Measurements from ENCODE around the gene ERAL1. TPM values are rescaled to one million over a fixed set of nuclear protein-coding genes. Genes with fewer than 3 reads are reported as not detected.
A peak's percentile ranks its signal among the peaks of the same experiment; 100 is the strongest.

Gene ERAL1
- total and polyA plus RNA-seq, 2 experiments from 2014 or later: 30.0 to 77.1 TPM

- no peak for TF ChIP-seq EZH2 (IDR thresholded peaks at IDR 0.05; ENCODE audit: borderline replicate concordance)
- TF ChIP-seq EZH2phosphoT487 (IDR thresholded peaks at IDR 0.05; ENCODE audit: low read depth, severe bottlenecking, unreplicated experiment): no peak
- no peak for TF ChIP-seq CTCF (IDR thresholded peaks at IDR 0.05; ENCODE audit: poor library complexity)
- Histone ChIP-seq H3K27me3 (no peaks in the 10 kb centered on the region), H3K4me2 (peak overlapping the region; percentile 95), H3K9me2 (replicated peaks; ENCODE audit: insufficient read depth) (no peaks in the 10 kb centered on the region), H3K27ac (peak overlapping the region; percentile 88), H2AFZ (peak overlapping the region; percentile 97), H3K9me3 (ENCODE audit: low read depth) (no peaks in the 10 kb centered on the region), H3K4me3 (peak overlapping the region; percentile 80), H3K79me2 (peaks cover 60% of the 10 kb centered on the region), H3K4me1 (ENCODE audit: insufficient read depth) (peaks cover 5% of the 10 kb centered on the region), H4K20me1 (ENCODE audit: insufficient read depth, poor library complexity, severe bottlenecking) (no peaks in the 10 kb centered on the region), H3K36me3 (replicated peaks; ENCODE audit: insufficient read depth, low read depth) (no peaks in the 10 kb centered on the region)
- 6% methylated on average over 6 of the region's 6 CpGs for WGBS (ENCODE audit: low lambda C conversion rate, missing lambda C conversion rate)
- DNase-seq (ENCODE audit: low spot score): no peak
Observed at GRCh38 chr17:28841901-28842281, 12.9 kb upstream of the ERAL1 start.

- Histone ChIP-seq H3K4me1 (ENCODE audit: insufficient read depth) (peaks cover 5% of the 10 kb centered on the region), H4K20me1 (ENCODE audit: insufficient read depth, poor library complexity, severe bottlenecking) (no peaks in the 10 kb centered on the region), H3K4me2 (peak within 1 kb of the TSS; percentile 95), H3K27ac (peak within 1 kb of the TSS; percentile 88), H3K9me3 (ENCODE audit: low read depth) (no peaks in the 10 kb centered on the region), H2AFZ (peak within 1 kb of the TSS; percentile 97), H3K4me3 (peak within 1 kb of the TSS; percentile 80), H3K27me3 (no peaks in the 10 kb centered on the region), H3K79me2 (peaks cover 55% of the 10 kb centered on the region), H3K36me3 (replicated peaks; ENCODE audit: insufficient read depth, low read depth) (no peaks in the 10 kb centered on the region), H3K9me2 (replicated peaks; ENCODE audit: insufficient read depth) (no peaks in the 10 kb centered on the region)
- TF ChIP-seq EZH2 (IDR thresholded peaks at IDR 0.05; ENCODE audit: borderline replicate concordance) (no peak), CTCF (IDR thresholded peaks at IDR 0.05; ENCODE audit: poor library complexity) (no peak)
- peak; percentile 94 for DNase-seq (ENCODE audit: low spot score)
- under 1% methylated on average over 41 of the region's 44 CpGs for WGBS (ENCODE audit: low lambda C conversion rate, missing lambda C conversion rate)
Observed at GRCh38 chr17:28842282-28843012, 12.4 kb upstream of the ERAL1 start, which contains the start of gene FAM222B. FAM222B (minus strand) TSS chr17:28842790; CDS start chr17:28766667, 76,123 bp downstream.

GRCh38 chr17:28843816-28844148 is 11.0 kb upstream of the ERAL1 start:
- Histone ChIP-seq H3K4me2 (no peak overlapping the region), H3K79me2 (peaks cover 41% of the 10 kb centered on the region), H3K27ac (no peak overlapping the region), H3K9me3 (ENCODE audit: low read depth) (no peaks in the 10 kb centered on the region), H3K36me3 (replicated peaks; ENCODE audit: insufficient read depth, low read depth) (no peaks in the 10 kb centered on the region), H3K4me3 (no peak overlapping the region), H2AFZ (no peak overlapping the region), H3K9me2 (replicated peaks; ENCODE audit: insufficient read depth) (no peaks in the 10 kb centered on the region), H3K4me1 (ENCODE audit: insufficient read depth) (peaks cover 5% of the 10 kb centered on the region), H3K27me3 (no peaks in the 10 kb centered on the region), H4K20me1 (ENCODE audit: insufficient read depth, poor library complexity, severe bottlenecking) (no peaks in the 10 kb centered on the region)
- TF ChIP-seq EZH2phosphoT487 (IDR thresholded peaks at IDR 0.05; ENCODE audit: low read depth, severe bottlenecking, unreplicated experiment) (no peak), EZH2 (IDR thresholded peaks at IDR 0.05; ENCODE audit: borderline replicate concordance) (no peak), CTCF (IDR thresholded peaks at IDR 0.05; ENCODE audit: poor library complexity) (no peak)
- no peak for DNase-seq (ENCODE audit: low spot score)
- WGBS (ENCODE audit: low lambda C conversion rate, missing lambda C conversion rate): 98% methylated on average over 6 of the region's 6 CpGs

Measured in hepatocyte (in vitro differentiated cells).